ENCODE results near the gene SLC7A6OS.

SLC7A6OS gene

DNA sequence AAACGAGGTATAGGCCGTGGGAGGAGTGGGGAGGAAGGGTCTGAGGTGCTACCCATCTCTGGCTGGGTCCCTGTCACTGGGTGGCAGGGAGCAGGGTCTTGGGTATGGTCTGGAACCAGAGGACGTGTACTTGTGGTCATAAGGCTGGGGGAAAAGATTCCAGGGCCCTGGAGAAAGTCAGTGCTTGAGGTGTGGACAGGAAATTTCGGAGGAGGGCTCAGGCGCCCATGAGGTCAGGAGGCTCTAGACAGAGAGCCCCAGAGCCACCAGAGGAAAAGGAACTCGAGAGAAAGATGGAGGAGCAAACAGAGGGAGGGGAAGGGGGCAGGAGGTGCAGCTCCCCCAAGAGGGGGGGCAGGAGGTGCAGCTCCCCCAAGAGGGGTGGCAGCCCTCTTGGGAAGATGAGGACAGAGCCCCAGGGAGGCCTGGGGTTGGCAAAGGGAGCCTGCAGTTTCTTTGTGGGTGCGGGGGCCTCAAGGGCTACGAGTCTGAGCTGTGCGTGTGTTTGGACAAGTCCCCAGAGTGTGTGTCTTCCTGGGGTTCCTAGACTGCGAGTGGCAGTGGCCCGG lies 47.1 kb downstream of the SLC7A6OS start:
- peak overlapping the region; percentile 54 for H3K4me3 ChIP-seq (ENCODE audit: low read depth, low read length)
- TF ChIP-seq MAX (IDR thresholded peaks at IDR 0.05; ENCODE audit: low read depth, low read length) (no peak), MYC (IDR thresholded peaks at IDR 0.05; ENCODE audit: low read depth, low read length) (no peak), POLR2A (IDR thresholded peaks at IDR 0.05; ENCODE audit: extremely low read depth, insufficient read length) (no peak)
- TF ChIP-seq, protein P1, sequence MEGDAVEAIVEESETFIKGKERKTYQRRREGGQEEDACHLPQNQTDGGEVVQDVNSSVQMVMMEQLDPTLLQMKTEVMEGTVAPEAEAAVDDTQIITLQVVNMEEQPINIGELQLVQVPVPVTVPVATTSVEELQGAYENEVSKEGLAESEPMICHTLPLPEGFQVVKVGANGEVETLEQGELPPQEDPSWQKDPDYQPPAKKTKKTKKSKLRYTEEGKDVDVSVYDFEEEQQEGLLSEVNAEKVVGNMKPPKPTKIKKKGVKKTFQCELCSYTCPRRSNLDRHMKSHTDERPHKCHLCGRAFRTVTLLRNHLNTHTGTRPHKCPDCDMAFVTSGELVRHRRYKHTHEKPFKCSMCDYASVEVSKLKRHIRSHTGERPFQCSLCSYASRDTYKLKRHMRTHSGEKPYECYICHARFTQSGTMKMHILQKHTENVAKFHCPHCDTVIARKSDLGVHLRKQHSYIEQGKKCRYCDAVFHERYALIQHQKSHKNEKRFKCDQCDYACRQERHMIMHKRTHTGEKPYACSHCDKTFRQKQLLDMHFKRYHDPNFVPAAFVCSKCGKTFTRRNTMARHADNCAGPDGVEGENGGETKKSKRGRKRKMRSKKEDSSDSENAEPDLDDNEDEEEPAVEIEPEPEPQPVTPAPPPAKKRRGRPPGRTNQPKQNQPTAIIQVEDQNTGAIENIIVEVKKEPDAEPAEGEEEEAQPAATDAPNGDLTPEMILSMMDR (IDR thresholded peaks at IDR 0.05; ENCODE audit: low read depth, low read length), result no peak
- no peak for DNase-seq (ENCODE audit: low read depth)

DNA sequence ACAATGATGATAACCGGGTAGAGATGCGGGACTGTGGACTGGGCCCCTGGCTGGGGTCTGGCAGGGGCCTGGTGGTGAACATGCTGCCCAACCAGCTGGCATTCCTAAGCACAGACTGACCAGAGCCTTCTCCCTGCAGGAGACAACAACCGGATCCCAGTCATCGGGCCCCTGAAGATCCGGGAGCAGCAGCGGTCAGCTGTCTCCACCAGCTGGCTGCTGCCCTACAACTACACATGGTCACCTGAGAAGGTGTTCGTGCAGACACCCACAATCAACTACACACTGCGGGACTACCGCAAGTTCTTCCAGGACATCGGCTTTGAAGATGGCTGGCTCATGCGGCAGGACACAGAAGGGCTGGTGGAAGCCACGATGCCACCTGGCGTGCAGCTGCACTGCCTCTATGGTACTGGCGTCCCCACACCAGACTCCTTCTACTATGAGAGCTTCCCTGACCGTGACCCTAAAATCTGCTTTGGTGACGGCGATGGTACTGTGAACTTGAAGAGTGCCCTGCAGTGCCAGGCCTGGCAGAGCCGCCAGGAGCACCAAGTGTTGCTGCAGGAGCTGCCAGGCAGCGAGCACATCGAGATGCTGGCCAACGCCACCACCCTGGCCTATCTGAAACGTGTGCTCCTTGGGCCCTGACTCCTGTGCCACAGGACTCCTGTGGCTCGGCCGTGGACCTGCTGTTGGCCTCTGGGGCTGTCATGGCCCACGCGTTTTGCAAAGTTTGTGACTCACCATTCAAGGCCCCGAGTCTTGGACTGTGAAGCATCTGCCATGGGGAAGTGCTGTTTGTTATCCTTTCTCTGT lies 51.5 kb downstream of the SLC7A6OS start:
- peak; percentile 49 for DNase-seq (ENCODE audit: low read depth)
- H3K4me3 ChIP-seq (ENCODE audit: low read depth, low read length), result no peak overlapping the region
- TF ChIP-seq, protein P1 (IDR thresholded peaks at IDR 0.05; ENCODE audit: low read depth, low read length), result no peak
- TF ChIP-seq POLR2A (IDR thresholded peaks at IDR 0.05; ENCODE audit: extremely low read depth, insufficient read length) (no peak), MAX (IDR thresholded peaks at IDR 0.05; ENCODE audit: low read depth, low read length) (no peak), MYC (IDR thresholded peaks at IDR 0.05; ENCODE audit: low read depth, low read length) (no peak)

DNA sequence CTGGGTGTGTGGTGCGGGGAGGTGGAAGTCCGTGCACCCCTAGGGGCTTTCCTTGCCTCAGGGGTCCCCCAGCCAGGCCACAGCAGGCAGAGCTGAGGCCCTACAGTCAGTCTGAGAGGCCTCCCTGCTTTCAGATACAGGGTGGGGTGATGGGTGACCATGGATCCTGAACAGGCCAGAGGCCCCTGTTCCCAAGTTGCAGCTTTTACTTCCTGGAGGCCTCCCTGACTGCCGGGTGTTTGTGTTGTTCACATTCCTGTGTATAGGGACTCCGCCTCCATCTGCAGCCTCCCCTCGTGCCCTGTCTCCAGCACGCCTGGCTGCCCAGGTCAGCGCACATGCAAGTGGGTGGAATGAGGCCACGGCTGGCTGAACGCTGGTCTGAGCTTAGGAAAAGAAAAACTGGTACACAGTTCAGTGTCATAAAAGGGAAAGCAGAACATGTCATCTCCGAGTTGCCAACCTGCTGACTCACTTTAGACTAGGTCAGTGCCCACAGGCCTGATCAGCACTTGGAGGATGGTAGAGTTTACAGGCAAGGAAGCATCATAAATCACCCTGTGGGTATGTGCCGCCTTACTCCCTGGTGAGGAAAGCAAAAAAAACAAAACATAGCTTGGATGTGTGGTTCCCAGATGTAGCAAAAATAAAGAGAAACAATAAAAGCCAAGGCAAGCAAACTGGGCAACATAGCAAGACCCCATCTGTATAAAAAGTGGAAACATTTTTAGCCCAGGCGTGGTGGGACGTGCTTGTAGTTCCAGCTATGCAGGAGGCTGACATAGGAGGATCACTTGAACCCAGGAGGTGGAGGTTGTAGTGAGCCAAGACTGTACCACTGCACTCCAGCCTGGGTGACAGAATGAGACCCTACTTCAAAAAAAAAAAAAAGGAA lies 52.6 kb downstream of the SLC7A6OS start:
- no peak for TF ChIP-seq MYC (IDR thresholded peaks at IDR 0.05; ENCODE audit: low read depth, low read length)
- peak; percentile 71 for DNase-seq (ENCODE audit: low read depth)
- no peak overlapping the region for H3K4me3 ChIP-seq (ENCODE audit: low read depth, low read length)

- H3K4me3 ChIP-seq (ENCODE audit: low read depth, low read length), result no peak overlapping the region
- DNase-seq (ENCODE audit: low read depth), result peak; percentile 94
- no peak for TF ChIP-seq POLR2A (IDR thresholded peaks at IDR 0.05; ENCODE audit: extremely low read depth, insufficient read length)
- TF ChIP-seq MYC (IDR thresholded peaks at IDR 0.05; ENCODE audit: low read depth, low read length), result peak; percentile 64
- TF ChIP-seq MAX (IDR thresholded peaks at IDR 0.05; ENCODE audit: low read depth, low read length), result peak; percentile 64
Observed at GRCh38 chr16:68257251-68257905, 53.4 kb downstream of the SLC7A6OS start.

DNA sequence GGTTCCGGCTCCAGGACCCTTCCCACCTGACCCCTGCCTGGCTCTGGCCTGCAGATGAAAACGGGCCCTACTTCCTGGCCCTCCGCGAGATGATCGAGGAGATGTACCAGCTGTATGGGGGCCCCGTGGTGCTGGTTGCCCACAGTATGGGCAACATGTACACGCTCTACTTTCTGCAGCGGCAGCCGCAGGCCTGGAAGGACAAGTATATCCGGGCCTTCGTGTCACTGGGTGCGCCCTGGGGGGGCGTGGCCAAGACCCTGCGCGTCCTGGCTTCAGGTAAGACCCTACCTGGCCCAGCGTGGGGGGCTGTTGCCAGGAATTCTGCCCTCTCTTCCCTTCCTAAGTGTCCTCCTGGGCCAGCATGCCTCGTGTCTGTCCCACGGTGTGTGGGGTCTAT lies 55.0 kb downstream of the SLC7A6OS start:
- no peak overlapping the region for H3K4me3 ChIP-seq (ENCODE audit: low read depth, low read length)
- TF ChIP-seq POLR2A (IDR thresholded peaks at IDR 0.05; ENCODE audit: extremely low read depth, insufficient read length), result no peak
- TF ChIP-seq, protein P1 (IDR thresholded peaks at IDR 0.05; ENCODE audit: low read depth, low read length), result no peak
- TF ChIP-seq MYC (IDR thresholded peaks at IDR 0.05; ENCODE audit: low read depth, low read length), result no peak
- TF ChIP-seq MAX (IDR thresholded peaks at IDR 0.05; ENCODE audit: low read depth, low read length), result no peak
- DNase-seq (ENCODE audit: low read depth), result no peak

- DNase-seq (ENCODE audit: low read depth), result no peak
- no peak for TF ChIP-seq MYC (IDR thresholded peaks at IDR 0.05; ENCODE audit: low read depth, low read length)
- no peak for TF ChIP-seq POLR2A (IDR thresholded peaks at IDR 0.05; ENCODE audit: extremely low read depth, insufficient read length)
- TF ChIP-seq, protein P1 (IDR thresholded peaks at IDR 0.05; ENCODE audit: low read depth, low read length), result no peak
- no peak for TF ChIP-seq MAX (IDR thresholded peaks at IDR 0.05; ENCODE audit: low read depth, low read length)
- H3K4me3 ChIP-seq (ENCODE audit: low read depth, low read length), result no peak overlapping the region
Observed at GRCh38 chr16:68253721-68254120, 57.0 kb downstream of the SLC7A6OS start.
